ENCODE measurements around the gene RPL3.
"Not testable (repeated sequence)": the region's sequence is repeated elsewhere in the genome, so short reads cannot be mapped to it uniquely, and the experiment has no call there.

Gene RPL3

DNA sequence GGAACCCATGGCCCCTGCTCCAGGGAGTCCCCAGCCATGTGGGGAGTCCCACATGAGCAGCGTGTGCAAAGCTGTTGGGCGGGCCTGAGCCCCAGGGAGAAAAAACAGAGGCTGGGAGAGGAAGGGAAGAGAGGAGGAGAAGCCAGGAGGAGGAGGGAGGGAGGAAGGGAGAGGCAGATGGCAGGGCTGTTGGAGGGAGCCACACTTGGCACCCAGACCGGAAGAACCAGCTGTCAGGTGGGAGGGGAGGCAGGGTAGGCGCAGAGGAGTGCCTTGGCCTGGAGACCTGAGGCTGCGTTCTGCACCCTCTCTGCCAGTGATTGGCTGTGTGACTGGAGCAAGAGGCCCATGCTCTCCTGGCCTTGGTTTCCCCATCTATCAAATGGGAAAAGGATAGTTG lies 37.0 kb upstream of the RPL3 start:
- TF ChIP-seq, protein P1, sequence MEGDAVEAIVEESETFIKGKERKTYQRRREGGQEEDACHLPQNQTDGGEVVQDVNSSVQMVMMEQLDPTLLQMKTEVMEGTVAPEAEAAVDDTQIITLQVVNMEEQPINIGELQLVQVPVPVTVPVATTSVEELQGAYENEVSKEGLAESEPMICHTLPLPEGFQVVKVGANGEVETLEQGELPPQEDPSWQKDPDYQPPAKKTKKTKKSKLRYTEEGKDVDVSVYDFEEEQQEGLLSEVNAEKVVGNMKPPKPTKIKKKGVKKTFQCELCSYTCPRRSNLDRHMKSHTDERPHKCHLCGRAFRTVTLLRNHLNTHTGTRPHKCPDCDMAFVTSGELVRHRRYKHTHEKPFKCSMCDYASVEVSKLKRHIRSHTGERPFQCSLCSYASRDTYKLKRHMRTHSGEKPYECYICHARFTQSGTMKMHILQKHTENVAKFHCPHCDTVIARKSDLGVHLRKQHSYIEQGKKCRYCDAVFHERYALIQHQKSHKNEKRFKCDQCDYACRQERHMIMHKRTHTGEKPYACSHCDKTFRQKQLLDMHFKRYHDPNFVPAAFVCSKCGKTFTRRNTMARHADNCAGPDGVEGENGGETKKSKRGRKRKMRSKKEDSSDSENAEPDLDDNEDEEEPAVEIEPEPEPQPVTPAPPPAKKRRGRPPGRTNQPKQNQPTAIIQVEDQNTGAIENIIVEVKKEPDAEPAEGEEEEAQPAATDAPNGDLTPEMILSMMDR (IDR thresholded peaks at IDR 0.05; ENCODE audit: low read depth, low read length) = no peak
- H3K4me3 ChIP-seq (ENCODE audit: low read depth, low read length) = no peak overlapping the region

DNA sequence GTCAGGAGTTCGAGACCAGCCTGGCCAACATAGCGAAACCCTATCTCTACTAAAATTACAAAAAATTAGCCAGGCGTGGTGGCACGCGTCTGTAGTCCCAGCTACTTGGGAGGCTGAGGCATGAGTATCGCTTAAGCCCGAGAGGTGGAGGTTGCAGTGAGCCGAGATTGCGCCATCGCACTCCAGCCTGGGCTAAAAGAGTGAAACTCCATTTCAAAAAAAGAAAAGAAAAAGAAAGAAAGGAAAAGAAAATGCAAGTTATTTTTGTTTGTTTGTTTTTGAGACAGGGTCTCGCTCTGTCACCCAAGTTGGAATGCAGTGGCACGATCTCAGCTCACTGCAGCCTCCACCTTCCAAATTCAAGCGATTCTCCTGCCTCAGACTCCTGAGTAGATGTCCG lies 36.4 kb upstream of the RPL3 start:
- H3K4me3 ChIP-seq (ENCODE audit: low read depth, low read length) = not testable (repeated sequence)

DNA sequence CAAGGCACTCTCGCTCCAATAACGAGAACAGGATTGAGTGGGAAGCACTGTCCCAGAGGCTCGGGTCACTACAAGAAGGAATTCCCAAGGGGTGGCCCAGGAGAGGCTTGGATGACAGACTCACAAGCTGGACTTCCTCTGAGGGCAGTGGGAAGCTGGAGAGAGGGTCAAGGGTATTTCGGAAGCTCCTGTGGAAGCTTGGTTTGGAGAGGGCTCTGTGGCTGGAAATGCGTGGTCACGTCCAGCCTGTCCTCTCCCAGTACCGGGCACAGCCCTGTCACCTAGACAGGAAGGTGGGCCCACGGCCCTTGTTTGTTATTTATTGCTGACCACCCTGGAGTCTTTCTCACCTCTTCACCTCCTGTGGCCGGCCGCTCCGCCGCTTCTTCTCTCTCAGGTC lies 35.7 kb upstream of the RPL3 start:
- no peak overlapping the region for H3K4me3 ChIP-seq (ENCODE audit: low read depth, low read length)
- TF ChIP-seq, protein P1 (IDR thresholded peaks at IDR 0.05; ENCODE audit: low read depth, low read length) = no peak

DNA sequence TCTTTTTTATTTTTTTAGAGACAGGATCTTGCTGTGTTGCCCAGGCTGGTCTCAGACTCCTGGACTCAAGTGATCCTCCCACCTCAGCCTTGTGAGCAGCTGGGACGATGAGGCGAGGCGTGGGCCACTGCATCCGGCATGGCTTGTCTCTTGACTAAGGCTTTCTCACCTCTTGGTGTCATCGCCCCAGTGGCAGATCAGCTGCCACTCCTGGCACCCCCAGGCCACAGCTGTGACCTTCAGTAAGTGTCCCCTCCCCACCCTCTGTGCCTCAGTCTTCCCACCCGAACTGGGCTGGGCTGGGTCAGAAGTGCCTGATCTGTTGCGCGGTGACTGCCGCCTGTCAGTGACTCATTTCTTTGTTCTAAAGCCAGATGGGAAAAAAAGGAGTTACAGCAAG lies 33.9 kb upstream of the RPL3 start:
- TF ChIP-seq, protein P1 (IDR thresholded peaks at IDR 0.05; ENCODE audit: low read depth, low read length) = no peak
- no peak overlapping the region for H3K4me3 ChIP-seq (ENCODE audit: low read depth, low read length)

DNA sequence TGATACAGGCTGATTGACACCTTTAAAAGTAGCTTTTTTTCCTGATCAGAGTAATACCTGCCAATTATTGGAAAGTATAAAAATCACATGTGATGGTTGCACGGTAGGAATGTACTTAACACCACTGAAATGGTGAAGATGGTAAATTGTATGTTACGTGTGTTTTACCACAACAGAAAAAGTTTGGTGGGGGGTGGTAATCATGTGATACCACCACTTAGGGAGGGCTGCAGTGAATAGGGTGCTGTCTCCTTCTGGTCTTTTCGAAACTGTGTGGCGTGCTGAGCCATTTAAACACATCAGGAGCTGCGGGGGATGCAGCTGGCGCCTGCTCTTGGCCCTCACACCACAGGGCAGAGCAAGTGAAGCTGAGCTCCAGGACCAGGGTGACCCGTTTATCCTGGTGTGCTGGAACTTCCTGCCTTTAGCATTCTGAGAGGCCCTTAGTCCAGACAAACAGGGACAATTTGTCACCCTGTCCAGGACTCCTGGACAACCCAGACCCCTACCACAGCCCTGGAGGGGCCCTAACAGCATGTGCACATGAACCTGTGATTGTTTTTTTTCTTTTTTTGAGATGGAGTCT lies 33.0 kb upstream of the RPL3 start:
- TF ChIP-seq, protein P1 (IDR thresholded peaks at IDR 0.05; ENCODE audit: low read depth, low read length) = no peak
- no peak overlapping the region for H3K4me3 ChIP-seq (ENCODE audit: low read depth, low read length)

DNA sequence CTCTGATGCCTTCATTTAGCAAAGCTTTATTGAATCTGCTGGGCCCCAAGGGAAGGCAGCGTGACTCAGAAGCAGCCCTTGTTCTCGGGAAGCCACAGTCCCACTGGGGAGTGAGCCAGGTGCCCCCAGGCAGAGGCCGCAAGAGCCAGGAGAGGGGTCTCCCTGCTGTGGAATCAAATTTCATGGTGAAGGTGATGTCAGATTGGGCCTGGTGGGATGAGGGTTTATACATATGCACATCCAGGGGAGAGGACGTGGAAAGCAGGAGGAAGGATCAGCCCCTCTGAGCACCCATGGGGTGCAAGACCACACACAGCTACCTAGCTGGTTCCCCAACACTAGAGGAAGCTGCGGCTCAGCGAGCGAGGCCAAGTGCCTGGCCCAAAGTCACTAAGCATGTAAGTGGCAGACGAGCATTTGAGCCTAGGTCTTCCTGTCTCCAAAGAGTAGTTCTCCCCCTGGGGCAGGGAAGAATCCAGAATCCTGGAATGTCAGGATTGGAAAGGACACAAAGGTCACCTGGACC lies 32.3 kb upstream of the RPL3 start:
- TF ChIP-seq, protein P1 (IDR thresholded peaks at IDR 0.05; ENCODE audit: low read depth, low read length) = no peak
- no peak overlapping the region for H3K4me3 ChIP-seq (ENCODE audit: low read depth, low read length)

DNA sequence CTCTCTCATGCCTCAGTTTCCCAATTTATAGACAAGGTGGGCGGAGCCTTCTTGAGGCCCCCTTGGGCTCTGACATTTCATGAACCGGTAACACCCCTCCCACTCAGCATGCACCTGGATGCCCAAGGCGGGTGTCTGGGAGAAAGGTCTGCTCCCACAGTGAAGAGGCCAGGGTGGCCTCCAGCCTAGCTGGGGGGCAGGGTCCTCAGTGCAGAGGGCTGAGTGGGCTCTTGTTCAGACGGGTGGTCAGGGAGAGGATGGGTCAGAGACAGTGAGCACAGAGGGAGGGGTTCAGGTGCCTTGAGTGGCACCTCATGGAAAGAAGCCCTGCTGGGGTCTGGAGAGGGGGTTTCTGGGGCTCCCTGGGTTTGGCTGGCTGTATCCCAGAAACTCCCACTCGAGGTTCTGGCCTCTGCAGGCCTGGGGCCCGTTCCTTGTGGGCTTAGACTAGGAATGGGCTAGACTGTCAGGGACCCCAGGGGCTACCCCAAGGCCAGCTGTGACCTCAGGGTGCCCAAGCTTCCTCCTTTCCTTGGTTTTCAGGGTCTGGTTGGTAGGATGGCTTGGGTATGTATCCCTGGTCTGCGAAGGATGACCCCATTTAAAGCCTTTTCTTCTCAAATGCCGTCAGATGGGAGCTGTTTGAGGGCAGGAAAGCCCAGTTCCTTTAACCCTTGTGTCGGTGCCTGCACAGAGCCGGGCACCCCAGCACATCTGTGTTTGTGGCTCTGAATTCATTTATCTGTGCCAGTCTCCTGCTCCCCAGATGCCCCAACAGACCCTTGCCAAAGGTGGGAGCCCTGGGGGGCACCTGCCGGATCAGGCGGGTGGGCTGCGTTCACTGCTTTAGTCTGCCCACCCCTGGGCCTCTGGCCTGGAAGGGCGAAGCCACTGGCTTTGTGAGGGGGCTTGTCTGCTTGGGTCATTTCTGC lies 31.6 kb upstream of the RPL3 start:
- H3K4me3 ChIP-seq (ENCODE audit: low read depth, low read length) = peak overlapping the region; percentile 76
- TF ChIP-seq, protein P1 (IDR thresholded peaks at IDR 0.05; ENCODE audit: low read depth, low read length) = no peak
